Epithelial cell of proximal tubule (primary cell): ENCODE measurements around the gene ADIPOQ. TPM values are rescaled to one million over a fixed set of nuclear protein-coding genes. Genes with fewer than 3 reads are reported as not detected.
"Not testable (repeated sequence)": the region's sequence is repeated elsewhere in the genome, so short reads cannot be mapped to it uniquely, and the experiment has no call there.

ENCODE experiments used
- DNase-seq: peaks from one replicate; pipeline ENCODE4 v3.0.0-alpha.2; 2011; ENCODE audit warnings: low read depth
- H3K4me3 ChIP-seq: 2 replicates; pipeline ENCODE4 v1.5.1; 2011; ENCODE audit warnings: low read depth, mild to moderate bottlenecking, low read length
- total RNA-seq: library from RNA; depleted of rRNA; stranded (reverse); fragments of >200 nt; gene quantifications from 2 replicates; pipeline ENCODE4 v1.2.3, GENCODE V29; 2015
- TF ChIP-seq, protein P1 (sequence below): conservative IDR thresholded peaks from 2 replicates; pipeline ENCODE4 v1.5.1; 2012; ENCODE audit warnings: low read depth, mild to moderate bottlenecking, low read length

ADIPOQ gene
- total RNA-seq, 1 donor from 2014 or later, result not detected

DNA sequence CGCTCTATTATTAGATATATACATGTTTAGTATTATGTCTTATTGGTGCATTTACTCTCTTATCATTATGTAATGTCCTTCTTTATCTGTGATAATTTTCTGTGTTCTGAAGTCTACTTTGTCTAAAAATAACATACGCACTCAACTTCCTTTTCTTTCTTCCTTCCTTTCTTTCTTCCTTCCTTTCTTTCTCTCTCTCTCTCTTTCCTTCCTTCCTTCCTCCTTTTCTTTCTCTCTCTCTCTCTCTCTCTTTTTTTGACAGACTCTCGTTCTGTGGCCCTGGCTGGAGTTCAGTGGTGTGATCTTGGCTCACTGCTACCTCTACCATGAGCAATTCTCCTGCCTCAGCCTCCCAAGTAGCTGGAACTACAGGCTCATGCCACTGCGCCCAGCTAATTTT, 15.2 kb downstream of the ADIPOQ start:
- TF ChIP-seq, protein P1, sequence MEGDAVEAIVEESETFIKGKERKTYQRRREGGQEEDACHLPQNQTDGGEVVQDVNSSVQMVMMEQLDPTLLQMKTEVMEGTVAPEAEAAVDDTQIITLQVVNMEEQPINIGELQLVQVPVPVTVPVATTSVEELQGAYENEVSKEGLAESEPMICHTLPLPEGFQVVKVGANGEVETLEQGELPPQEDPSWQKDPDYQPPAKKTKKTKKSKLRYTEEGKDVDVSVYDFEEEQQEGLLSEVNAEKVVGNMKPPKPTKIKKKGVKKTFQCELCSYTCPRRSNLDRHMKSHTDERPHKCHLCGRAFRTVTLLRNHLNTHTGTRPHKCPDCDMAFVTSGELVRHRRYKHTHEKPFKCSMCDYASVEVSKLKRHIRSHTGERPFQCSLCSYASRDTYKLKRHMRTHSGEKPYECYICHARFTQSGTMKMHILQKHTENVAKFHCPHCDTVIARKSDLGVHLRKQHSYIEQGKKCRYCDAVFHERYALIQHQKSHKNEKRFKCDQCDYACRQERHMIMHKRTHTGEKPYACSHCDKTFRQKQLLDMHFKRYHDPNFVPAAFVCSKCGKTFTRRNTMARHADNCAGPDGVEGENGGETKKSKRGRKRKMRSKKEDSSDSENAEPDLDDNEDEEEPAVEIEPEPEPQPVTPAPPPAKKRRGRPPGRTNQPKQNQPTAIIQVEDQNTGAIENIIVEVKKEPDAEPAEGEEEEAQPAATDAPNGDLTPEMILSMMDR, result no peak
- DNase-seq, result no peak
- no peak overlapping the region for H3K4me3 ChIP-seq

DNA sequence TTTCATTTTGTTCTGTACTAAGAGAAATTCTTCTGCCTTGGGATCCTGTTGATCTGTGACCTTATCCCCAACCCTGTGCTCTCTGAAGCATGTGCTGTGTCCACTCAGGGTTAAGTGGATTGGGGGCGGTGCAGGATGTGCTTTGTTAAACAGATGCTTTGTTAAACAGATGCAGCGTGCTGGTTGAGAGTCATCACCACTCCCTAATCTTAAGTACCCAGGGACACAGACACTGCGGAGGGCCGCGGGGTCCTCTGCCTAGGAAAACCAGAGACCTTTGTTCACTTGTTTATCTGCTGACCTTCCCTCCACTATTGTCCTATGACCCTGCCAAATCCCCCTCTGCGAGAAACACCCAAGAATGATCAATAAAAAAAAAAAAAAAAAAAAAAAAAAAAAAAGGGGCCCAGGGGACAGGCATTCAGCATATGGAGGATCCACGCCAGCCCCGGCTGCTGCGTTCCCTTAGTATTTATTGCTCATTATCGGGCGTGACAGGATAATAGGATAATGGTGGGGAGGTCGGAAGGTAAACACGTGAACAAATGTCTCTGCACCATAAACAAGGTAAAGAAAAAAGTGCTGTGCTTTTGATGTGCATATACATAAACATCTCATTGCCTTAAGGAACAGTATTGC, 22.8 kb downstream of the ADIPOQ start:
- not testable (repeated sequence) for H3K4me3 ChIP-seq, DNase-seq

DNA sequence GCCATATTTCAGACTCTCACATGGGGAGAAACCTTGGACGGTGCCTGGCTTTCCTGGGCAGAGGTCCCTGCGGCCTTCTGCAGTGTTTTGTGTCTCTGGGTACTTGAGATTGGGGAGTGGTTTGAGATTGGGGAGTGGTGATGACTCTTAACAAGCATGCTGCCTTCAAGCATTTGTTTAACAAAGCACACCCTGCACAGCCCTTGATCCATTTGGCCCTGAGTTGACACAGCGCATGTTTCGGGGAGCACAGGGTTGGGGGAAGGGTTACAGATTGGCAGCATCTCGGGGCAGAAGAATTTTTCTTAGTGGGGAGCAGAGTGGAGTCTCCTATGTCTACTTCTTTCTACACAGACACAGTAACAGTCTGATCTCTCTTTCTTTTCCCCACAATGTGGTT, 23.6 kb downstream of the ADIPOQ start:
- DNase-seq, H3K4me3 ChIP-seq: not testable (repeated sequence)

DNA sequence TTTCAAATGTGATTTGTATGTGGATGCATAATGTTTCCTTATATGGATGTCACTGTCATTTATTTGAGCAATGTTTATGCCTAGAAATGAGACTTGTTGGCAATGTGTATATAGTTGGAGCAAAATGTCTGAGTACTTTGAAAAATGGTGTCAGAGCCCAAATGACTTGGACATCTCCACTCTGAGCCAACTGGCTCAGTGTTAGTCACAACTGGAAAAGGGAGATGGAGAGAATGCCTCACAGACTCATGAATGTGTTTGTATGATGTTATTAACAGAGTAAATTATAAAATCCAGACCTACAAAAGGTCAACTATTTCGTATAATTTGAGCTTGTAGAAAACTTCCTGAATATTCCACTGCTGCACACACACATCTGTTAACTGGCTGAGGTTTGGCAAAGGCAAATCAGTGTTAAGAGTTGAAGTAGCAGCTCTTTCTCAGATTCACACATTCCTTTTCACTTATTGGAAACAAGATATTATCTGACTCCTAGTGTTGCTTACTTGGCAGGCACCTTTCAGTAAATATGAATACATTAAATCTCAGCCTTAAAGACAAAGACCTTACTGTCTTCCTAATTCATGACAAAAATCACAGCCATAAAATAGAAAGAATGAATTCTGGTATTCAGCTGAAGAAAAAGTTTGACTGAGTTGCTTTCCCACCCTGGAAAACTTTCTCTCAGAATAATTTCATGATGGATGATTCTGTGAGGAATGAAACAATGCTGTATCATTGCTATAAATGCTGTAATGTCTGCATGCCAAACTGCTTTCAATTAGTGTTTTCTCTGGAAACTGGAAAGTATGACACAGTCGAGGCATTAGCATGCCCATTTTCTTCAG, 27.0 kb downstream of the ADIPOQ start:
- DNase-seq, result no peak
- H3K4me3 ChIP-seq, result no peak overlapping the region
- TF ChIP-seq, protein P1, result no peak

DNA sequence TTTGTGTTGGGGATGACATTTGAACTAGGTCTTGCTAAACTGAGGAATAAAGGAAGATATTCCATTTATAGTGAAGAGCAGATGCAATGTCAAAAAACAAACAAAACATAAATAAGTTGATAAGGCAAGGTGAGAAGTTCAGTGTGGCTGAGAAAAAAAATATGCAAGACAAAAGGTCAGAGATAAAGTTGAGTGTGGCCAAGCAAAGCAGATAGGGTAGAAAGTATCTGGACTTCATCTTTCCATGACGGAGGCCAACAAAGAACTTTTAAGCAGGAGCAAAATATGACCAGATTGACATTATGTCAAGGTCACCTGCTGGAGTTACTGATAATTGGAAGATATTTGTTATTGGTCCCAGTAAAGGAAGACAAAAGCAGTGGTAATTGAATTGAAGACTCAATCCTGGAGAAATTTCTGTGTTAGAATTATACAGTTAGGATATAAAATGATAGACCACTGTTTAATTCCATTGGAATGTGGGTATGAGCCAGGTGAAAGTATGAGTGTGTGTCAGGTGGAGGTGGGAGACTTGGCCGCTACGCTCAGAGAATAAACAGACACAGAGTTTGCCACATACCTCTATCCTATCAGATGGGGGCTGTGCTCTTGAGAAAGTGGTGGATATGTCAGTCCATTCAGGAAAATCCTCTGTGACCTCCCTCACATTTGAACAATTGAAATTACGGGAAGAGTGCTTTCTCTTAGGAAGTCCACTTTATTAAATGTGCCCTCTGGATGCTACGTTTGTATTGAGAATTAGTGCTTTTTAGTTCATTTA, 28.1 kb downstream of the ADIPOQ start:
- TF ChIP-seq, protein P1, result no peak
- no peak overlapping the region for H3K4me3 ChIP-seq
- DNase-seq, result no peak

DNA sequence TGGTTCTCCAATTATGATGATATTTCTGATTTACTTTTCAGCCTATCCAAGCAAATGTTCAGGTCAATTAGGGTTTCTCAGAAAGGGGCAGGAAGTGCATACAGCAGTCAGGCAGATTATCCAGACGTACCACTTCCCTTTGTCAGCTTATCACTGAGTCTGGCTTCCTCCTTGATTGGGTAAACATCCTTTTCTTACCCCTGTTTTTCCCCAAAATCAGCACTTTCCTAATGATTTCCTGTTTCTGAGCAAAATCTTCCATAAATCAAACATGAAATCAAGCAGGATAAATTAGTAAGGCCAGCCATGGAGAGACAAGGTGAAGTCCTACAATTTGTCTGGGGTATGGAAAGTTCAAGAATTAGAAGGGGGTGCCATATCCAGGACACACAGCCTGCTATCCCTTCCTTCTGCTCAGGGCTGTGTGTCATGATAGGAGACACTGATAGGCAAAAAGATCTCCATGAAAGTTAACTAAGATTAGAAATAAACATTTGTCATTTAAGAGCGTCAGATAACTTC, 29.0 kb downstream of the ADIPOQ start:
- no peak overlapping the region for H3K4me3 ChIP-seq
- TF ChIP-seq, protein P1, result no peak
- no peak for DNase-seq

DNA sequence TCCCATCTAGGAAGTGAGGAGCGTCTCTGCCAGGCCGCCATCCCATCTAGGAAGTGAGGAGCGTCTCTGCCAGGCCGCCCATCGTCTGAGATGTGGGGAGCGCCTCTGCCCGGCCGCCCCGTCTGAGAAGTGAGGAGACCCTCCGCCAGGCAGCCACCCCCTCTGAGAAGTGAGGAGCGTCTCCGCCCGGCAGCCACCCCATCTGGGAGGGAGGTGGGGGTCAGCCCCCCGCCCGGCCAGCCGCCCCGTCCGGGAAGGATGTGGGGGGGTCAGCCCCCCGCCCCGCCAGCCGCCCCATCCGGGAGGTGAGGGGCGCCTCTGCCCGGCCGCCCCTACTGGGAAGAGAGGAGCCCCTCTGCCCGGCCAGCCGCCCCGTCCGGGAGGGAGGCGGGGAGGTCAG, 31.3 kb downstream of the ADIPOQ start:
- not testable (repeated sequence) for H3K4me3 ChIP-seq, DNase-seq

DNA sequence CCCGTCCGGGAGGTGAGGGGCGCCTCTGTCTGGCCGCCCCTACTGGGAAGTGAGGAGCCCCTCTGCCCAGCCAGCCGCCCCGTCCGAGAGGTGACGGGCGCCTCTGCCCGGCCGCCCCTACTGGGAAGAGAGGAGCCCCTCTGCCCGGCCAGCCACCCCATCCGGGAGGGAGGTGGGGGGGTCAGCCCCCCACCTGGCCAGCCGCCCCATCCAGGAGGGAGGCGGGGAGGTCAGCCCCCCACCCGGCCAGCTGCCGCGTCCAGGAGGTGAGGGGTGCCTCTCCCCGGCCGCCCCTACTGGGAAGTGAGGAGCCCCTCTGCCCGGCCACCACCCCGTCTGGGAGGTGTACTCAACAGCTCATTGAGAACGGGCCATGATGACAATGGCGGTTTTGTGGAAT, 31.7 kb downstream of the ADIPOQ start:
- not testable (repeated sequence) for DNase-seq, H3K4me3 ChIP-seq

DNA sequence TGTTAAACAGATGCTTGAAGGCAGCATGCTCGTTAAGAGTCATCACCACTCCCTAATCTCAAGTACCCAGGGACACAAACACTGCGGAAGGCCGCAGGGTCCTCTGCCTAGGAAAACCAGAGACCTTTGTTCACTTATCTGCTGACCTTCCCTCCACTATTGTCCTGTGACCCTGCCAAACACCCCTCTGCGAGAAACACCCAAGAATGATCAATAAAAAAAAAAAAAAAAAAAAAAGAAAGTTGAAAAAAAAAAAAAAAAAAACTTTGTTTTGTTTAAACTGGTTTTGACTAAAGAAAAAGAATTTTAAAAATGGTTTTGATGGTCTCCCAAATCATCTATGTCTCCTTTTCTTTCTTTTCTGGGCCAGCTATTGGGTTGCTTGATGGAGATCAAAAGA, 32.3 kb downstream of the ADIPOQ start:
- not testable (repeated sequence) for H3K4me3 ChIP-seq, DNase-seq
